HG02571 (cell line): ENCODE measurements around the gene KRT36.

Source experiments
- ATAC-seq: cut with Tn5 transposase; IDR thresholded peaks from one replicate; pipeline ENCODE4 v1.9.1; 2021; ENCODE audit warnings: mild to moderate bottlenecking, moderate library complexity; ENCODE audit not compliant: unreplicated experiment

KRT36 gene

DNA sequence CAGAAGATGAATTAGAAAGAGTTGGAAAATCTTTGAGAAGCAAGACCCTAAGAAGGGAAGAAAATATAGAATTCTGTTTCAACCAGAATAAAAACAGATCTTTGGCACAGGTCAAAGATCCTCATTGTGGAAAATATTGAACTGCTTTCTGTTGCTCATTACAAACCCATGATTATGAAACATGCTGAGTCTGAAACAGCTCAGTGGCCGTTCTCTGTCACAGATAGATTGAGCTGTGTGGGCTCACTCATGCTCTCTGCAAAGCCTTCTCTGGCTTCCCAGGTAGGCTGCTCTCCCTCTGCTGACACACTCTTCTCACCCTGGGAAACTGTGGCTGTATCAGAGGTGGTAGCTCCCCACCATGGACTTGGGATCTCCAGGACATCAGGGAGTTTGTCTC lies 45.5 kb downstream of the KRT36 start:
- no peak for ATAC-seq

DNA sequence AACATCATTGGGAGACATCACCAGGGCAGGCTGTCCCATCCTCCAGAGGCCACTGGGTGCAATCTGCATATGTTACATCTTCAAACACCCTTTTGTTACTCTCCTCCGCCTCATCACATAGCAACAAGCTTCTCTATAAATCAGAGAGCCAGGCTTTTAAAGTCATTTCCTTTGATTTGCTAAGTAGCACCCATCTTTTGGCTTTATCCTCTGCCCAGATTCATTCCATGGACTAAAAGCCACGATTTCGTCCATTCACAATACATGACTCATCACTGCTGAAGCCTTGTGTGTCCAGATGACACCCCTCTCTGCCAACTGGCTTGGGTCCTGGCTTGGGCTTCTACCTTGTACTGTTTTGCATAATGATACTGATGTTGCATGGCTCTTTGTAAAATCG lies 47.0 kb downstream of the KRT36 start:
- no peak for ATAC-seq

DNA sequence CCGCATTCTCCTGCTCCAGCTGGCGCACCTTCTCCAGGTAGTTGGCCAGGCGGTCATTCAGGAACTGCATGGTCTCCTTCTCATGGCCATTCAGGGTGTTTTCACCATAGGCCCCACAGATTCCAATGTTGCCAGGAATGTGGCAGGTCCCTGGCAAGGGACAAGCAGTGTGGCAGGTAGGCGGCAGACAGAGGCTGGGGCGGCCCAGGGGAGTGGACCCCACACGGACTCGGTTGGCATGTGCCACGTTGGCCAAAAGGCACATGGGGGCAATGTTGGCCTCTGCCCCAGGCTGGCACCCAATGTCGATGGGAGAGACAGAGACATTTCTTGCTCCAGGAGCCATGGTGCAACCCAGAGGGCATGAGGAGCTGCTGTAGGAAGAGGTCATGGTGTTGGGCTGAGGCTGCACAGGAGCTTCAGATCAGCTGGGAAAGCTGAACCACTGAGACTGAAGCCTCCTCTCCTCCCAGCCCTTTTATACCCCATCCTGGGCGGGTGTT lies 49.1 kb downstream of the KRT36 start, which contains the start of gene KRT38:
Gene KRT38, minus strand, starts transcription at position 453 of the 503 bp plus-strand sequence. Its CDS starts 62 bp downstream, at position 391.
- ATAC-seq = no peak

DNA sequence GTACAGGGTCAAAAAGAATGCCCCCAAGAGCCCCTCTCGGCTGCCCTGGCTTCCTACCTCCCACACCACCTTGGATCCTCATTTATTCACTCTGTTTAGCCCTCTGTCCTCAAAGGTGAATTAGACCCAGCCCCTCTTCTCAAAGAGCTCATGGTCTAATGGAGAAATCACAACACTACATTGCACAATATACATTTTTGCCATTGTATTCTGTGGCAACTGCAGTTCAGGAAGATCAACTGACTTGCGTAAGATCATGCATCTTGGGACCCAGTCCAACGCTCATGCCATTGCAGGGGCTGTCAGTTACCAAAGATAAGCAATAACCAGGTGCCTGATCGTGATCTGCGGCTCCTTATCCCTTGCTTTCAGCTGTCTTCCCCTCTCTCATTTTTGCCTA lies 50.3 kb downstream of the KRT36 start:
- no peak for ATAC-seq

DNA sequence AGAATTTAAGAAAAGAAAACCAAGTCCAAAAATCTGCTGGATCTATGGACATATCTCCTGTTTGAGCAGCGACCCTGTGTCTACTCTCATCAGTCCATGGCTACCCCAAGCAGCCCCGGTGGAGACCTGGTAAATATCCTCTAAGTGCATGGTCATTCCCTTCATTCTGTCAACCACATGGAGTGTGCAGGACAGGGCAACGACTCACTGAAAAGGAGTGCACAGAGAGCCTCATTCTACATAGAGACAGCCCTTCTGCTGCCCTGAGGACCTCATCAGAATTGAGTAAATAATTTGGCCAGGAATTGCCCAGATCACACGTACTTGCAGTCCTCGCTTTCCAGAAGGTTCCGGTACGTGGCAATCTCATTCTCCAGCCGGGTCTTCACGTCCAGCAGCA lies 51.9 kb downstream of the KRT36 start:
- no peak for ATAC-seq

DNA sequence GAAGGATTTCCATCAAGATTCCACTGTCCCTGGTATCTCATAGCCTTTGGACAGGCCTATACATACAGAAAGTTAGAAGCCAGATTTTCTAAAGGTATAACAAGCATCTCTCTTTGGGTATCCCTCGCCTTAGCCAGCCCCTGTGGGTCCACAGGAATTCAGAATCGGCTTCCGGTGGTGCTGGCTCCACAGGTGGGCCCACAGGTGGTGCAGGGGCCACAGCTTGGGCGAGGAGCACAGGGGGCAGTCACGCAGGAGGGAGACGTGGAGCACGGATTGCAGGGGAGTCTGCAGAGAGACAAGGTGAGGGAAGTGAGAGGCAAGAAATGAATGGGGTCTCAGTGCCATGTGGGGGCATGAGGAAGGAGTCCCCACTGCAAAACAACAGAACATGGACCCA lies 52.5 kb downstream of the KRT36 start:
- no peak for ATAC-seq
